ENCODE results near the gene MYZAP.

Gene MYZAP

GRCh38 chr15:57591822-57592367 lies at the start of gene MYZAP:
Gene MYZAP, plus strand, starts transcription at chr15:57591904. Its CDS starts 131 bp downstream, at chr15:57592035.
- DNase-seq (ENCODE audit: low read depth): no peak

GRCh38 chr15:57542505-57542817 lies 49.2 kb upstream of the MYZAP start:
- no peak for DNase-seq (ENCODE audit: low read depth)

- no peak for DNase-seq (ENCODE audit: low read depth)
Measured at GRCh38 chr15:57544848-57545480, 46.7 kb upstream of the MYZAP start.

- DNase-seq (ENCODE audit: low read depth): no peak
Measured at GRCh38 chr15:57545995-57546394, 45.7 kb upstream of the MYZAP start.

GRCh38 chr15:57547243-57547755 lies 44.4 kb upstream of the MYZAP start:
- DNase-seq (ENCODE audit: low read depth): no peak

- no peak for DNase-seq (ENCODE audit: low read depth)
Measured at GRCh38 chr15:57548351-57548750, 43.4 kb upstream of the MYZAP start.

- no peak for DNase-seq (ENCODE audit: low read depth)
Measured at GRCh38 chr15:57548835-57549234, 42.9 kb upstream of the MYZAP start.

GRCh38 chr15:57549935-57550334 lies 41.8 kb upstream of the MYZAP start:
- no peak for DNase-seq (ENCODE audit: low read depth)

- DNase-seq (ENCODE audit: low read depth): no peak
Measured at GRCh38 chr15:57550640-57551039, 41.1 kb upstream of the MYZAP start.

- no peak for DNase-seq (ENCODE audit: low read depth)
Measured at GRCh38 chr15:57551715-57552677, 39.7 kb upstream of the MYZAP start.

GRCh38 chr15:57552678-57553334 lies 38.9 kb upstream of the MYZAP start:
- DNase-seq (ENCODE audit: low read depth): no peak

- no peak for DNase-seq (ENCODE audit: low read depth)
Measured at GRCh38 chr15:57553526-57553925, 38.2 kb upstream of the MYZAP start.

- DNase-seq (ENCODE audit: low read depth): no peak
Measured at GRCh38 chr15:57554063-57554811, 37.5 kb upstream of the MYZAP start.

GRCh38 chr15:57554812-57555179 lies 36.9 kb upstream of the MYZAP start:
- DNase-seq (ENCODE audit: low read depth): no peak

- DNase-seq (ENCODE audit: low read depth): no peak
Measured at GRCh38 chr15:57555270-57555669, 36.4 kb upstream of the MYZAP start.

GRCh38 chr15:57556040-57556439 lies 35.7 kb upstream of the MYZAP start:
- DNase-seq (ENCODE audit: low read depth): no peak

- DNase-seq (ENCODE audit: low read depth): no peak
Measured at GRCh38 chr15:57557267-57557666, 34.4 kb upstream of the MYZAP start.

- no peak for DNase-seq (ENCODE audit: low read depth)
Measured at GRCh38 chr15:57557810-57558209, 33.9 kb upstream of the MYZAP start.

- no peak for DNase-seq (ENCODE audit: low read depth)
Measured at GRCh38 chr15:57559875-57560274, 31.8 kb upstream of the MYZAP start.

- peak; percentile 62 for DNase-seq (ENCODE audit: low read depth)
Measured at GRCh38 chr15:57561041-57561711, 30.5 kb upstream of the MYZAP start.

- no peak for DNase-seq (ENCODE audit: low read depth)
Measured at GRCh38 chr15:57562196-57562769, 29.4 kb upstream of the MYZAP start.

Data from GM04504 (cell line).